GM21447 (cell line): ENCODE data around the gene LGALS4.
"Not testable (repeated sequence)": the region's sequence is repeated elsewhere in the genome, so short reads cannot be mapped to it uniquely, and the experiment has no call there.

Experiments
- ATAC-seq: cut with Tn5 transposase; IDR thresholded peaks from one replicate; pipeline ENCODE4 v1.9.1; 2021; ENCODE audit not compliant: unreplicated experiment

The LGALS4 gene

GRCh38 chr19:38826856-38827551 lies 14.3 kb upstream of the LGALS4 start:
- no peak for ATAC-seq

GRCh38 chr19:38825936-38826335 lies 13.2 kb upstream of the LGALS4 start:
- ATAC-seq, result not testable (repeated sequence)

GRCh38 chr19:38821230-38821825 lies 8.6 kb upstream of the LGALS4 start:
- not testable (repeated sequence) for ATAC-seq

GRCh38 chr19:38819231-38819920 lies 6.6 kb upstream of the LGALS4 start:
- no peak for ATAC-seq

GRCh38 chr19:38817081-38817480 lies 4.3 kb upstream of the LGALS4 start:
- ATAC-seq, result no peak

- no peak for ATAC-seq
These were observed 3.5 kb upstream of the LGALS4 start for GRCh38 chr19:38816131-38816750.

- no peak for ATAC-seq
These were observed 2.6 kb upstream of the LGALS4 start for GRCh38 chr19:38815059-38816001.

GRCh38 chr19:38813932-38814331 lies 1.2 kb upstream of the LGALS4 start:
- ATAC-seq, result not testable (repeated sequence)

GRCh38 chr19:38813323-38813722 lies 578 bp upstream of the LGALS4 start:
- ATAC-seq, result no peak

GRCh38 chr19:38812009-38812840 lies 520 bp downstream of the LGALS4 start:
- ATAC-seq, result no peak

- no peak for ATAC-seq
These were observed 3.0 kb downstream of the LGALS4 start for GRCh38 chr19:38809592-38810252.

- ATAC-seq, result no peak
These were observed 4.0 kb downstream of the LGALS4 start for GRCh38 chr19:38808741-38809140.

GRCh38 chr19:38807374-38808098 lies 5.2 kb downstream of the LGALS4 start:
- ATAC-seq, result not testable (repeated sequence)

GRCh38 chr19:38806371-38806770 lies 6.4 kb downstream of the LGALS4 start:
- no peak for ATAC-seq

GRCh38 chr19:38805180-38805579 lies 7.6 kb downstream of the LGALS4 start:
- no peak for ATAC-seq

- ATAC-seq, result no peak
These were observed 9.2 kb downstream of the LGALS4 start for GRCh38 chr19:38803543-38803942.

GRCh38 chr19:38801359-38802095 lies 11.2 kb downstream of the LGALS4 start:
- ATAC-seq, result no peak
